Measurements from ENCODE around the gene WDR81. TPM values are rescaled to one million over a fixed set of nuclear protein-coding genes. Genes with fewer than 3 reads are reported as not detected.
"Not testable (repeated sequence)": the region's sequence is repeated elsewhere in the genome, so short reads cannot be mapped to it uniquely, and the experiment has no call there.

The WDR81 gene
- total RNA-seq, 2 donors from 2014 or later = 13.4 to 17.9 TPM

DNA sequence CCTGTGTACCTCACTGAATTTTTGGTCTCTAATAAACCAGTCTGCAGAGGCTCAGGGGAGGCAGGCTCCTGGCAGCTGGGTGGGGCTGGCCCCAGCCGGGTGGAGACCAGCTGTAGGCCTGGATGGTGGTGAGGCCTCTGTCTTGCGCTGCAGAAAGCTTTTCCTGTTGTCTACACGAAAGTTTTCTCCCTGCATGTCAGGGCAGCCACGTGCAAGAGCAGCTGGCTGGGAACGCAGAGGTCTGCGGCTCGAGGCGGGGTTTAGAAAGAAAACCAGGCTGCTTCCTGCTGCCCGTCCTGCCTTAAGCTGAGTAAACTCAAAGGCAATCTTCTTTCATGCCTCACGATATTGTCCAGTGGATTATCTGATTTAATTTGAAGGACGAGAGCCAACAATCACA, 39.8 kb downstream of the WDR81 start:
- no peak for DNase-seq
- no peak overlapping the region for H3K4me3 Mint-ChIP-seq
- Histone ChIP-seq H3K9ac (ENCODE audit: extremely low read depth, low read length, poor library complexity, severe bottlenecking) (no peak overlapping the region), H3K27ac (ENCODE audit: low read depth, low read length) (no peak overlapping the region), H3K4me1 (ENCODE audit: control insufficient read depth, insufficient read depth, low read length) (peaks cover 21% of the 10 kb centered on the region), H3K4me3 (ENCODE audit: low read length) (no peak overlapping the region), H3K9me3 (ENCODE audit: control insufficient read depth, low read length) (no peaks in the 10 kb centered on the region), H3K27me3 (ENCODE audit: control insufficient read depth, insufficient read depth, low read length, poor library complexity, severe bottlenecking) (no peaks in the 10 kb centered on the region), H3K36me3 (ENCODE audit: control insufficient read depth, insufficient read depth, low read length) (no peaks in the 10 kb centered on the region)
- H3K27ac Mint-ChIP-seq = no peak overlapping the region
- H3K9me3 Mint-ChIP-seq = no peaks in the 10 kb centered on the region
- TF ChIP-seq, protein P1, sequence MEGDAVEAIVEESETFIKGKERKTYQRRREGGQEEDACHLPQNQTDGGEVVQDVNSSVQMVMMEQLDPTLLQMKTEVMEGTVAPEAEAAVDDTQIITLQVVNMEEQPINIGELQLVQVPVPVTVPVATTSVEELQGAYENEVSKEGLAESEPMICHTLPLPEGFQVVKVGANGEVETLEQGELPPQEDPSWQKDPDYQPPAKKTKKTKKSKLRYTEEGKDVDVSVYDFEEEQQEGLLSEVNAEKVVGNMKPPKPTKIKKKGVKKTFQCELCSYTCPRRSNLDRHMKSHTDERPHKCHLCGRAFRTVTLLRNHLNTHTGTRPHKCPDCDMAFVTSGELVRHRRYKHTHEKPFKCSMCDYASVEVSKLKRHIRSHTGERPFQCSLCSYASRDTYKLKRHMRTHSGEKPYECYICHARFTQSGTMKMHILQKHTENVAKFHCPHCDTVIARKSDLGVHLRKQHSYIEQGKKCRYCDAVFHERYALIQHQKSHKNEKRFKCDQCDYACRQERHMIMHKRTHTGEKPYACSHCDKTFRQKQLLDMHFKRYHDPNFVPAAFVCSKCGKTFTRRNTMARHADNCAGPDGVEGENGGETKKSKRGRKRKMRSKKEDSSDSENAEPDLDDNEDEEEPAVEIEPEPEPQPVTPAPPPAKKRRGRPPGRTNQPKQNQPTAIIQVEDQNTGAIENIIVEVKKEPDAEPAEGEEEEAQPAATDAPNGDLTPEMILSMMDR (conservative IDR thresholded peaks at IDR 0.05) = no peak
- H3K4me1 Mint-ChIP-seq = peaks cover 19% of the 10 kb centered on the region
- peaks cover 6% of the 10 kb centered on the region for H3K36me3 Mint-ChIP-seq (ENCODE audit: low read depth)
- H3K27me3 Mint-ChIP-seq (ENCODE audit: insufficient read depth) = no peaks in the 10 kb centered on the region
- 82 to 86% methylated on average over 11 of the region's 11 CpGs for WGBS, 2 experiments (ENCODE audit: insufficient coverage in 1 of 2, insufficient read length in 1 of 2)

DNA sequence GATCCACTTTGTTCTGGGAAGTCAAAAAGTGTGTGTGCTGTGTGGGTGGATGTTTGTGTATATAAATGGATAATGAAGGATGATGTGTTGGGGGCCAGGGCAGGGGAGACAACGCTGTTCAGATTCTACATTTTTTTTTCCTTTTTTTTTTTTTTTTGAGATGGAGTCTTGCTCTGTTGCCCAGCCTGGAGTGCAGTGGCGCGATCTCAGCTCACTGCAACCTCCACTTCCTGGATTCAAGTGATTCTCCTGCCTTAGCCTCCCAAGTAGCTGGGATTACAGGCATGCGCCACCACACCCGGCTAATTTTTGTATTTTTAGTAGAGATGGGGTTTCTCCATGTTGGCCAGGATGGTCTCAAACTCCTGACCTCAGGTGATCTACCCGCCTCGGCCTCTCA, 40.2 kb downstream of the WDR81 start:
- not testable (repeated sequence) for H3K27ac ChIP-seq (ENCODE audit: low read depth, low read length); H3K9ac ChIP-seq (ENCODE audit: extremely low read depth, low read length, poor library complexity, severe bottlenecking); H3K36me3 ChIP-seq (ENCODE audit: control insufficient read depth, insufficient read depth, low read length); H3K9me3 ChIP-seq (ENCODE audit: control insufficient read depth, low read length); H3K4me3 Mint-ChIP-seq; H3K4me3 ChIP-seq (ENCODE audit: low read length); H3K27ac Mint-ChIP-seq; H3K36me3 Mint-ChIP-seq (ENCODE audit: low read depth); H3K27me3 ChIP-seq (ENCODE audit: control insufficient read depth, insufficient read depth, low read length, poor library complexity, severe bottlenecking); H3K9me3 Mint-ChIP-seq; DNase-seq; H3K27me3 Mint-ChIP-seq (ENCODE audit: insufficient read depth)
- H3K4me1 Mint-ChIP-seq = peaks cover 23% of the 10 kb centered on the region
- H3K4me1 ChIP-seq (ENCODE audit: control insufficient read depth, insufficient read depth, low read length) = peaks cover 24% of the 10 kb centered on the region
- WGBS, 2 experiments (ENCODE audit: insufficient coverage in 1 of 2, insufficient read length in 1 of 2) = 96% methylated on average over 6 of the region's 7 CpGs; no CpG with 5 or more reads in 1 of the 2 experiments

DNA sequence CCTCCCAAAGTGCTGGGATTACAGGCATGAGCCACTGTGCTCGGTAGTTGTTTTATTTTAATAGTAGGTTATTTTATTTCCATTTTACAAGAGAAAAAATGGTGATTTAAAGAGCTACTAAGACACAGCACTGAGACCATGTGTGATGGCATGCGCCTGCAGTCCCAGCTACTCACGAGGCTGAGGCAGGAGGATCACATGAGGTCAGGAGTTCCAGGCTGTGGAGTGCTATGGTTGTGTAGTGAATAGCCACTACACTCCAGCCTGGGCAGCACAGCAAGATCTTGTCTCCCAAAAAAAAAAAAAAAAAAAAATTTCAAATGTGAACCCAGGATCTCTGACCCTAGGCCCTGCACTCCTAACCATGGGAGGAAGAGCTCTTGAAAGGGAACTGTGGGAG, 41.1 kb downstream of the WDR81 start:
- DNase-seq = no peak
- H3K36me3 ChIP-seq (ENCODE audit: control insufficient read depth, insufficient read depth, low read length) = no peaks in the 10 kb centered on the region
- H3K27ac ChIP-seq (ENCODE audit: low read depth, low read length) = no peak overlapping the region
- no peak overlapping the region for H3K4me3 ChIP-seq (ENCODE audit: low read length)
- H3K27me3 Mint-ChIP-seq (ENCODE audit: insufficient read depth) = no peaks in the 10 kb centered on the region
- no peaks in the 10 kb centered on the region for H3K9me3 ChIP-seq (ENCODE audit: control insufficient read depth, low read length)
- WGBS, 2 experiments (ENCODE audit: insufficient coverage in 1 of 2, insufficient read length in 1 of 2) = 92 to 96% methylated on average over 3 of the region's 3 CpGs
- no peaks in the 10 kb centered on the region for H3K9me3 Mint-ChIP-seq
- peaks cover 6% of the 10 kb centered on the region for H3K36me3 Mint-ChIP-seq (ENCODE audit: low read depth)
- no peaks in the 10 kb centered on the region for H3K27me3 ChIP-seq (ENCODE audit: control insufficient read depth, insufficient read depth, low read length, poor library complexity, severe bottlenecking)
- H3K4me1 ChIP-seq (ENCODE audit: control insufficient read depth, insufficient read depth, low read length) = peaks cover 27% of the 10 kb centered on the region
- no peak overlapping the region for H3K27ac Mint-ChIP-seq
- no peak overlapping the region for H3K4me3 Mint-ChIP-seq
- H3K4me1 Mint-ChIP-seq = peaks cover 29% of the 10 kb centered on the region
- no peak overlapping the region for H3K9ac ChIP-seq (ENCODE audit: extremely low read depth, low read length, poor library complexity, severe bottlenecking)
- TF ChIP-seq, protein P1 (conservative IDR thresholded peaks at IDR 0.05) = no peak
